HG03432 (cell line): ENCODE measurements around the gene PRUNE2.

ENCODE experiments used
- ATAC-seq: cut with Tn5 transposase; IDR thresholded peaks from one replicate; pipeline ENCODE4 v1.9.1; 2021; ENCODE audit warnings: mild to moderate bottlenecking, moderate library complexity; ENCODE audit not compliant: unreplicated experiment

PRUNE2 gene

DNA sequence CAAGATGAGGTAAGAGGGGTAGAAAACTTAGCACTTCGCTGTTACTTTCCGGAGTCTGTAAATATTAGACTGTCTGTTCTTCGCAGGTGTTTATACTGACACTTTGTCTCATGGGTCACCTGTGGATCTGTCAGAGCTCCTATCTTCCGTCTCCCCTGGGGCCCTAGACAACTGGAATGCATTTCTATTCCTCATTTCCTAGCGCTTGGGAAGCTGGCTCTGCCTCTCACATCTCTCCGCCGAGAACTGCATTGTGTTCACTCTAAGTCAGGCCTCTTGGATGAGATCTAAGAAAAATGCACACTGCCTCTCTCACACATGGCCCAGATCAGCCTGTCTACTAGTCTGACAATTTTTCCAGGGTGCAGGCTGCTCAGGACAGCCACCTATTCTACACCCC is 102.2 kb downstream of the PRUNE2 start:
- ATAC-seq = no peak

DNA sequence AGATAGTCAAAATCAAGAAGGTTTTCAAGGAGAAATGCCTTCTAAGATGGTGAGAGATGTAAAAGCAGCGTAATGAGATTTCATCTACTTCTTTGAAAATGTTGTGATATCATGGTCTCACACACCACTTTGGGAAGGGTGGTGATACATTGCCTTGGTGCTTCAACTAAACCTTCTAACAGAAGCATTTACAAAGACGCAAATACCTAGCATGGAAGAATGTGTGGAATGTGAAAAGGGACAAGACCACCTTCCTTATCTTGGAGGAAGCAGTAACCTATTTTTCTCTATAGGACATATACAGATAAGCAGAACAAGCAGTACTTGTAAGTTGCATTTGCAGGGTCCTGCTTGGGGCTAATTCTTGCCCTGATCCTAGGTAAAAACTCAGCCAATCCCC is 102.8 kb downstream of the PRUNE2 start:
- no peak for ATAC-seq

- no peak for ATAC-seq
Measured at GRCh38 chr9:76800901-76801300, 105.0 kb downstream of the PRUNE2 start.

DNA sequence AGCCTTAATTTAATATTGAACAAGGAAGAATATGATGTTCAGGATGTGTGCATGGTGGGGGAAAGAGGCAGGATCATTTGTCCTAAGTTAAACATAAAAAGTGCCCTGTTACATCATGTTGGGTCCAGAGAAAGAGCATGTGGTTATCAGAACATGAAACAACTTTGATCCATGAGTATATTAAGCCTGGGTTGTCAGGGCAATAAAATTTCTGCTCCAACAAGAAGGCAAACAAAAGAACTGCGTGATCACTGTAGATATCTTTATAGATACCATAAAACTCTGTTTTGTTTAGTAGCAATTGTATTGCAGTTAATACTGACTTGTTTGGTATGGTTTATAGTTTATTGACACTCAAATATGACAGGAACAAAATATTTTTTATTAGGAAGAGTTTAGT is 106.4 kb downstream of the PRUNE2 start:
- ATAC-seq = no peak

GRCh38 chr9:76798527-76798926 is 107.4 kb downstream of the PRUNE2 start:
- peak; percentile 57 for ATAC-seq

- ATAC-seq = no peak
Measured at GRCh38 chr9:76796296-76796695, 109.6 kb downstream of the PRUNE2 start.

DNA sequence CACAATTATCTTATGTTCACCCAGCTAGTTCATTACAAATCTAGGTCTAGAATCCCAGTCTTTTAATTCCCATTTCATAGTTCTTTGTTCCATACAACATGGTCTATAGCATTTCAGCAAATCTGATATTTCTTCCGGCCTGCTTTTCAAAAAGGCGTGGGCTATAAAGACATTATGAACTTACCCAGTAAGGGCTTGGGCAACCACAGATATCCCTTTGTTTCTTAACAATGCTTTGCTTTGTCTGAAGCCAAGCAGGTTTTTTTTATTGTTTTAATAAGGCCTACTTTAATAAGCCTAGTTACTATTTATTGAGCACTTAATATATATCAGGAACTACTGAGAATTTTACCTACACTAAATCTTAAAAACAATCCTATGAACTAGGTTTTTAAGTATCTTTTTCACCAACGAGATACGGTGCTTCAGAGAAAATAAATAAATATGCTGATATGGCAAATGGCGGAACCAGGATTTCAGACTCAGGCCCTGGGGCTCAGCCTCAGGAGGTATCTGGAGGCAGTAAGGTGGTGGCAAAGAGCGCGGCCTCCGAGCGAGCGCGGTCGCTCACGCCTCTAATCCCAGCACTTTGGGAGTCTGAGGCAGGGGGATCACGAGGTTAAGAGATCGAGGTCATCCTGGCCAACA is 112.0 kb downstream of the PRUNE2 start:
- no peak for ATAC-seq

- ATAC-seq = no peak
Measured at GRCh38 chr9:76789840-76790239, 116.1 kb downstream of the PRUNE2 start.

DNA sequence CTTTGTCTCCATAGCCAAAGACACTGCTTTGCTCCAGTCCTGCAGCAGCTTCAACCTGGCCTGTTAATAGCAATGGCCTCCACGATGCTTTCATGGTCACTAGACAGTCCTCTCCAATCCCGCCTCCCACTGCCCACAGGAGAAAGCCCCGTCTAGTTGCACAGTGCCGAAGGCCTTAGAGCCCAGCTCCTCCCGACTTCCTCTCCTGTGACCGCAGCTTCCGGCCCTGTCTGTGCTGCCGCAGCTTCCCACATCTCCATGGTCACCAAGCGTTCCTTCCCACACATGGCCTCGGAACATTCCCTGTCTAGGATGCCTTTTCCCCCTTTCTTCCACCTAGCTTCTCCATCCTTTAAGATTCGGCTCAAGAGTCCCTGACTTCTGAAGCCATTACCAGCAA is 118.2 kb downstream of the PRUNE2 start:
- no peak for ATAC-seq

DNA sequence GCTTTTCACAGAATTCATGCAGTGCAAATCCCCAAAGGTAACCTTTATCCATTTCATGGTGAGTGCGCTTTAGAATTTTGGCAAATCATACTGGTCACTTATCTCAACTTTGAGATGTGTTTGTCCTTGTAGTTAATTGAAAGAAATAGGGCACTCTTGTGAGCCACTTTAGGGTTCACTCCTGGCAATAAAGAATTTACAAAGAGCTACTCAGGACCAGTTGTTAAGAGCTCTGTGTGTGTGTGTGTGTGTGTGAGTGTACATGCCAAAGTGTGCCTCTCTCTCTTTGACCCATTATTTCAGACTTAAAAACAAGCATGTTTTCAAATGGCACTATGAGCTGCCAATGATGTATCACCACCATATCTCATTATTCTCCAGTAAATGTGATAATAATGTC is 120.4 kb downstream of the PRUNE2 start:
- no peak for ATAC-seq

DNA sequence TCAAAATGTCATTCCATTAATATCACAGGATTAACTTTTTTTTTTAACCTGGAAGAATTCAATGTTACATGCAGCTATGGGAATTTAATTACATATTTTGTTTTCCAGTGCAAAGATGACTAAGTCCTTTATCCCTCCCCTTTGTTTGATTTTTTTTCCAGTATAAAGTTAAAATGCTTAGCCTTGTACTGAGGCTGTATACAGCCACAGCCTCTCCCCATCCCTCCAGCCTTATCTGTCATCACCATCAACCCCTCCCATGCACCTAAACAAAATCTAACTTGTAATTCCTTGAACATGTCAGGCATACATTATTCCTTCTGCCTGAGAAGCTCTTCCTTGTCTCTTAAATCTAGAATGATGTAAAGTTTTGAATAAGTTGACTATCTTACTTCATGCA is 121.0 kb downstream of the PRUNE2 start:
- ATAC-seq = no peak

DNA sequence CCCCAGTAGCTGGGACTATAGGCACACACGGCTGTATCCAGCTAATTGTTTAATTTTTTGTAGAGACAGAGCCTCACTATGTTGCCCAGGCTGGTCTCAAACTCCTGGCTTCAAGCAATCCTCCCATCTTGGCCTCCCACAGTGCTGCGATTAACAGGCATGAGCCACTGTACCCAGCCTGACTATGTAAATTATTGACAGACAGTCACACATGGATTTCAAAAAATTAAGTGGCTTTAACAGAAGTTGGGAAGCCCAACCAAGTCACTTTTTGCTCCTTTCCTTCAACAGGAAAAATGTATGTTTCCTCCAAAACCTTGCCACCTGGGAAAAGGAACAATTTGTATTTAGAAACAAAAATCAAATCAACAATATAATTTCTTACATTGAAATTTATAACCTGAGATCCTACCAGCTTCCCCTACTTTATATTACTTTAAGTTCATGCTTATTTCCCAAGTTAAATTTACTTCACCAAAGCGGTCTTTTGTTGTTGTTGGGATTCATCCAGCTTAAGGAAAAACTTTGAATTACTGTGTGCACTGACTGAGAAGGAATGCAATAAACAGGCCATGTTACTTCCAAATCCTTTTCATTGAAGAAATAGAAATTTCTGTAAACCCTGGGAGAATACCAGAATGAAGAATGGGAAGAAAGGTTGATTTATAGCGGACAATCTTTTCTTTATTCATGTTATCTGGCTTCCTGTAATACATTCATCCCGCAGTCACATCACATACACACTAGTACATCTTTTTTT is 133.0 kb downstream of the PRUNE2 start:
- no peak for ATAC-seq

GRCh38 chr9:76766126-76766525 is 139.8 kb downstream of the PRUNE2 start:
- no peak for ATAC-seq

GRCh38 chr9:76764138-76764537 is 141.8 kb downstream of the PRUNE2 start, which contains the start of gene PCA3:
TSS of gene PCA3 (plus strand) at chr9:76764438.
- no peak for ATAC-seq

- no peak for ATAC-seq
Measured at GRCh38 chr9:76761448-76761847, 144.5 kb downstream of the PRUNE2 start.

GRCh38 chr9:76759732-76760131 is 146.2 kb downstream of the PRUNE2 start:
- no peak for ATAC-seq

GRCh38 chr9:76758476-76758875 is 147.4 kb downstream of the PRUNE2 start:
- no peak for ATAC-seq

DNA sequence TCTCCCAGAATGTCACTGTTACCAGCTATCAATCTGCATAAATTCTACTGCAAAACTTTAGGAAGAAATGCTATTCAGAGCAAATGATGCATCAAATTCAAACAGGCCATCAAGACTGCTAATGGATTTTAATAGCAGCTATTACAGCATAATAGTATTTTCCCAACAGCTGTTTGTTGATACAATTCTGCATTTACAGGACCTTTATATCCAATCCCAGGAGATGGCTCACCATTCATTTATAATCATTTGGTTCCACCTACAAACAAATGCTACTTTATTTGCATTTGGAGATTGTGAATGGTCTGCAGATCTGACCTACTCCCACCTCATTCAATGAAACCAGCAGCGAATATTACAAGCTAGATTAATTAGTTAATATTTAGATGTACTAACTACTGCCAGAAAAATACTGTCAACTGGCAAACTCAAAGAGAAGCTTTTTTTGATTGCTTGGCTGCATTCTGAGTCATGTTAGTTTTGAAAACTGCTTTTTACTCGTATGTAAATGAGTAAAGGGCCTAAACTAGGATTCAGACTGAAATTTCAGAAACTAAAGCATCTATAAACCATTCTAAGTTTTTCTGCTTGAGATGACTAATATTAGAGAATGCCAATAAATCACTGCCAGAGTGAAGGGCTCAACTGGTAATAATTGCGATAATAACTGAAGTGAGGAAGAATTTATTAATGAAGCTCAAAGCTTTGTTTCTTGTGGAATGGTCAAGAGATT is 148.8 kb downstream of the PRUNE2 start:
- ATAC-seq = no peak

DNA sequence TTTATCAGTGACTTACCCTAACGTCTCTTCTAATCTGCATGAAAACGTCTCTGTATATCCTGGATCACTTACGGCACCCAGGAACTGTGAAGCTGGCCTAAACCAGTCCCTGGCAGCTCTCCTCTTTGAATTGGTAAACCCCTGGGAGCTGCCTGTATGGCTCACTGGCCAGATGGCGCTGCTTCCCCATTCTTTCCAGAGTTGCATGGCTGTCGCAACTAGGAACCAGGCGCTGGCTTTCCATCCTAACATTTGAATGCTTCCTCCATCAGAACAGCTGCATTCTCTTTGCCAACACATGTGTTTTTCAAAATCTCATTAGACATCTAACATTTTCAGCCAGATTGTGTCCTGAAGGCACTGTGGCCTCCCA is 149.7 kb downstream of the PRUNE2 start:
- peak; percentile 13 for ATAC-seq

GRCh38 chr9:76751001-76751400 is 154.9 kb downstream of the PRUNE2 start:
- ATAC-seq = no peak

GRCh38 chr9:76744336-76744735 is 161.6 kb downstream of the PRUNE2 start:
- no peak for ATAC-seq

DNA sequence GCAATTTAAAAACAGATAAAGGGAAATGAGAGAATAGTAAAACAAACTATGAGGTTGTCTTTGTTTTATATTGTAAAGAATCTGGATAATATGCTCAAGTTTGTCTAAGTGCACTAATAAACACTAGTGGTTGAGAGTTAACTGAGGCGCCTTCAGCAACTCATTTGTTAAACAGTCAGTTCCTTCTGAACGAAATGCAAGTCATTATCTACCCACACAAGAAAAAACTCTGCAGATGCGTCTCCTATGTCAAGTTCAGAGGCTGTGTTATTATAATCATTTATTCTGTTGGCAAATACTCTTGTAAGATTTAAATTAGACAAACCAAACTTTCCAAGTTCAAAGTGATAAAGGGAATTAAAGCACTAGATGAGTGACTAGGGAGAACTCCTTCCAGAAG is 162.0 kb downstream of the PRUNE2 start:
- ATAC-seq = no peak
